ENCODE measurements around the gene UBA52.

- no peak for TF ChIP-seq CTBP1 (IDR thresholded peaks at IDR 0.05; ENCODE audit: borderline replicate concordance)
- TF ChIP-seq ELF4 (IDR thresholded peaks at IDR 0.05) = no peak
- no peak for TF ChIP-seq SUZ12 (IDR thresholded peaks at IDR 0.05)
- TF ChIP-seq BHLHE40 (IDR thresholded peaks at IDR 0.05; ENCODE audit: borderline replicate concordance) = no peak
- no peak for TF ChIP-seq TARDBP (IDR thresholded peaks at IDR 0.05)
- TF ChIP-seq SP1 (IDR thresholded peaks at IDR 0.05) = no peak
These were observed 20.2 kb downstream of the UBA52 start for GRCh38 chr19:18591735-18592385.

All from HEK293T (cell line).